SH-SY5Y (cell line): ENCODE measurements around the gene CHRNB1.

Experiments
- GATA2 ChIP-seq: IDR thresholded peaks from 2 replicates; pipeline ENCODE4 v1.6.1; 2011; ENCODE audit warnings: mild to moderate bottlenecking, low read depth, low read length
- GATA3 ChIP-seq: IDR thresholded peaks from 2 replicates; pipeline ENCODE4 v1.6.1; 2011; ENCODE audit warnings: low read depth, mild to moderate bottlenecking, low read length, moderate library complexity

DNA sequence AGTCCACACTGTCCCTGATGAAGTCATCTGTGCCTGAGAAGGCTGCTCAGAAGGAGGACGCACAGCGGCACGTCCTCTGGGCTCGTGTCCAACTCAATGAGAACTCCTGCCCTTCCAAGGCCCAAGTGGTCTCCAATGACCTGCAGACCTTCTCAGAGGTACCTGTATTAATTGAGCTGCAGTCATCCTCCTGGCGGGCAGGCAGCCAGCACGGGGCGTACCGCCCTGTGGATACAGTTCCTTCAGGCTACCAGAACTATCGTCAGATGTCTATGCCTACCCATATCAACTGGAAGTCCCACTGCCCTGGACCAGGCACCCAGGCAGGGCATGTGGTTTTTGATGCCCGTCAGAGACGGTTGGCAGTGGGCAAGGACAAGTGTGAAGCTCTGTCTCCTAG lies 12.6 kb upstream of the CHRNB1 start:
- no peak for TF ChIP-seq GATA2
- no peak for TF ChIP-seq GATA3
